GM19193 (cell line): ENCODE measurements around the gene JDP2.

Experiments
- POLR2A ChIP-seq: IDR thresholded peaks from 4 replicates; pipeline ENCODE4 v1.6.1; 2011; ENCODE audit not compliant: insufficient read depth, insufficient read length; ENCODE audit errors: extremely low read depth

JDP2 gene

GRCh38 chr14:75458305-75458704, 30.5 kb downstream of the JDP2 start:
- no peak for TF ChIP-seq POLR2A

- TF ChIP-seq POLR2A, result no peak
Measured at GRCh38 chr14:75459099-75459741, 31.4 kb downstream of the JDP2 start.

- TF ChIP-seq POLR2A, result no peak
Measured at GRCh38 chr14:75459791-75460190, 32.0 kb downstream of the JDP2 start.

- no peak for TF ChIP-seq POLR2A
Measured at GRCh38 chr14:75460394-75460793, 32.6 kb downstream of the JDP2 start.

- TF ChIP-seq POLR2A, result no peak
Measured at GRCh38 chr14:75461303-75461702, 33.5 kb downstream of the JDP2 start.

- no peak for TF ChIP-seq POLR2A
Measured at GRCh38 chr14:75461755-75462349, 34.0 kb downstream of the JDP2 start.

GRCh38 chr14:75464626-75465025, 36.8 kb downstream of the JDP2 start:
- TF ChIP-seq POLR2A, result no peak

- TF ChIP-seq POLR2A, result no peak
Measured at GRCh38 chr14:75467763-75468162, 39.9 kb downstream of the JDP2 start.

- no peak for TF ChIP-seq POLR2A
Measured at GRCh38 chr14:75469164-75469563, 41.3 kb downstream of the JDP2 start.

- no peak for TF ChIP-seq POLR2A
Measured at GRCh38 chr14:75469606-75470237, 41.9 kb downstream of the JDP2 start.

GRCh38 chr14:75470238-75470797, 42.5 kb downstream of the JDP2 start:
- no peak for TF ChIP-seq POLR2A

GRCh38 chr14:75471059-75471458, 43.2 kb downstream of the JDP2 start:
- no peak for TF ChIP-seq POLR2A

- TF ChIP-seq POLR2A, result no peak
Measured at GRCh38 chr14:75476274-75476995, 48.6 kb downstream of the JDP2 start.

GRCh38 chr14:75477881-75478280, 50.1 kb downstream of the JDP2 start:
- TF ChIP-seq POLR2A, result no peak
